HG03378 (cell line): ENCODE data around the gene SLC29A4.

Experiments
- ATAC-seq: cut with Tn5 transposase; IDR thresholded peaks from one replicate; pipeline ENCODE4 v1.9.1; 2021; ENCODE audit warnings: mild to moderate bottlenecking, moderate library complexity; ENCODE audit not compliant: unreplicated experiment

Gene SLC29A4

DNA sequence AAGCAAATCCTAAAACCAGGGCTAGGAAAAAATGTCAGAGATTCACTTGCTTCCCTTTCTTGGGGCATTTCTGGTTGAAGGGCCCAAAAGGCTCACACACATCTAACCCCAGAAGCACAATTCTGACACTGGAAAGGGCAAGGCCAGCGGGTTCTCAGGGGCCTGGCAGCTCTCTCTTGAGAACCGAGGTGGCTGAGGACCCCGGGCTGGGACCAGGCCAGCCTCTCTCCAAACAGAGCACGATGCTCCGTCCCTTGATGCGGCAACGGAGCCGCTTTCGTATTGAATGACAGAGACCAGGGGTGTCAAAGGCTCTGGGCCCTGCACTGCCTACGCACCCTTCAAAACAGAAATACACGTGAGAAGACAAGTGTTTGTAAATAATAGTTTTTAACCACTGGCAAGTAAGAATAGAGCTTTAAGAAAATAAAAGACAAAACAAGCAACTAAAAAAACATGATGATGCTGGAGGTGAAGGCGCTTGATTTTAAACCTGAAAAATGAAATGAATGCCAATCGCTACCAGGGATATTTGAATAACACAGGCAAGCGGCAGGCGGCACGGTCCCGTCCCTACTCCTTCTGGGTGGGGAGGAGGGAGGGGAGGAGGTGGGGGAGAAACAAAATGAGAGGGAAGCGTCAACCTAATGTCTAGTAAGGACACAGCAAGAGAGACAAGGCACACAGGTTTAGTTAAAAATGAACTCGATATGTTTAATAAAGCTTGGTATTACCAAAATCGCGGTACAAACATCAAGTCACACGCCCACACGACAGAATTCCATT is 68.0 kb downstream of the SLC29A4 start:
- ATAC-seq, result no peak

DNA sequence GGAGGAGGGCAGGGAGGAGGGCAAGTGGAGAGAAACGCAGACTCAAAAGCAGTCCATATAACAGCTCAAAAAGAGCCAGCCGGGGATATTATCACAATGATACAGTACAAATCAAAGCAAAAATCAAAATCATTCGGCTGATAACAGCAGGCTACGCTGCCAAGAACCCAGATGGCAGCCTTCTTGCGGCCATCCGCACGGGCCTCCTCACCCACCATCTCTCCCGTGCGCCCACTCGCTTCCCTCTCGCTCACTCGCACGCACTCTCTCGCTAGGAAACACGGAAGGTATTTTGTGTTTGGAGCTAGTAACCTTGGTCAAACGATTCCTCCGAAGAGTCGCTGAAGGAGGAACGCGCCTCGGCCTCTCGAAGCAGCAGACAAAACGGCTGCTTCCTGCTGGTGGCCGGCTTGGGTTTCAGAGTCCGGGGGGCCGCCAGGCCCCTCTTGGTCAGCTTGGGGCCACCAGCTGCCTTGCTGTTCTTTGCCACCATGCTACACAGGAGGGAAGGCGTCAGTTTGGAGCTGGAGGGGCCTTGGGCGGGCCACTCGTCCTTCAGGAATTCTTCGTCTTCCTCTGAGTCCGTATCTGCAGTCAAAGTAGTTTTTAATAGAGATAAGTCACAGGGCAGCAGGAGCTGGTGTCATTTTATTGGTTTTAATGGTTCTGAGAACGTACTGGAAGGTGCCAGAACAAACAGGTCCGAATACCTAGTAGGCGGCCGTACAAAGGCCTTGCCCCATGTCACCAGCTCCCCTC is 68.9 kb downstream of the SLC29A4 start:
- no peak for ATAC-seq

DNA sequence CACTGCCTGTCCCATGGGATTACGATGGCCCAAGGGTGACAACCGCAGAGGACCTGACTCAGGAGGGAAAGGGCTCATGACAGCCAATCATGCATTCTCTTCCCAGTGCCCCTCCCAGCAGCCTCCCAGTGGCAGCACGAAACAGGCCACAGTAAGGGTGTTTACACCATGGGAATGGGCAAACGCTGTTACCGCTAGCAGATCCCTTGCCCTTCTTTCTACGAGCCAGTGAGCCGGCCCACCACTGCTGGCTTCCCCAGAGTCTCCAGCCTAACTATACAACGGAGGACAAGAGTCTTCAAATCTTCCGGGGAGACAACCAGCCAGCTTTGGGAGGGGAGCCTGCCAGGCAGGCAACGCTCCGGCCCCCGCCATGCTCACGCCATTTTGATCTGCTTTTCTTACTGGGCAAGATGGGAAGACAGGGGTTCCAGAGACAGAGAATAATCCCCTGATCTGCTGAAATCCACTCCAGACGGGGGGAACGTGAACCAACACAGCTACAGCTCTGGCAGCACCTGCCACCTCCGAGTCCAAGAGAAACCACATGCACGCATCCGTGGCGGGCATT is 69.8 kb downstream of the SLC29A4 start:
- ATAC-seq, result no peak

DNA sequence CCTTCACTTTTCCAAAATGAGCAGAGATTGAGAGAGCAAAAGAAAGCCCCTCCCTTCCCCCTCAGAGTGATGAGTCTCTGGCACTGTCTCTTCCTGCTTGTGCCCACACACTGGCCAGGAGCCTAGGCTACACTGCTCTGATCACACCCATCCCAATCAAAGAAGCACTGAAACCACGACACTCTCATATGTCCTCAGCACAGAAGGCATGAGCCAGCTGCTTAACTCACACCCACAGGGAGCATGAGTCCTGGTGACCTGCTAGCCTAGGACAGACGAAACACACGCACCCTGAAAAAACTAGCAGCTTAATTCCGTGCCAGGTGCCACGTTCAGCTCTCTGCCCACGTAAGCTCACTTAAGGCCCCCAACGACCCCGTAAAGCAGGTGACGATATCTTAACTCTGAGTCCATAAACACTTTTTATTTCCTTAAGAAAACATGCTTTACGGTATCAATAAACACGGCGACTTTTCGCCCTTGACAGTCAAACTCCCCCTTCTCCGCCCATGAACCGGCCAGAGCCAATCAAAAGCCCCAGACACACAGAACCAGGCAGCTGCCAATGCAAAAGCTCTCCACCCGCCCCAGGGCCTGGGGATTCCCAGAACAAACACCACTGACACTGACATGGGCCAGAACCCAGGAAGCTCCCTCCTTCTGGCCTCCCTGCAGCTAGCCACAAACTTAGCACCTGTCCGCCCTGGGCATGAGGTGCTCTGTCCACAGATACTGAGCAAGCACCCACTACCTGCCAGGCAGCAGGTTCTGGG is 71.9 kb downstream of the SLC29A4 start:
- no peak for ATAC-seq
